ENCODE measurements around the gene CEBPZ.

DNA sequence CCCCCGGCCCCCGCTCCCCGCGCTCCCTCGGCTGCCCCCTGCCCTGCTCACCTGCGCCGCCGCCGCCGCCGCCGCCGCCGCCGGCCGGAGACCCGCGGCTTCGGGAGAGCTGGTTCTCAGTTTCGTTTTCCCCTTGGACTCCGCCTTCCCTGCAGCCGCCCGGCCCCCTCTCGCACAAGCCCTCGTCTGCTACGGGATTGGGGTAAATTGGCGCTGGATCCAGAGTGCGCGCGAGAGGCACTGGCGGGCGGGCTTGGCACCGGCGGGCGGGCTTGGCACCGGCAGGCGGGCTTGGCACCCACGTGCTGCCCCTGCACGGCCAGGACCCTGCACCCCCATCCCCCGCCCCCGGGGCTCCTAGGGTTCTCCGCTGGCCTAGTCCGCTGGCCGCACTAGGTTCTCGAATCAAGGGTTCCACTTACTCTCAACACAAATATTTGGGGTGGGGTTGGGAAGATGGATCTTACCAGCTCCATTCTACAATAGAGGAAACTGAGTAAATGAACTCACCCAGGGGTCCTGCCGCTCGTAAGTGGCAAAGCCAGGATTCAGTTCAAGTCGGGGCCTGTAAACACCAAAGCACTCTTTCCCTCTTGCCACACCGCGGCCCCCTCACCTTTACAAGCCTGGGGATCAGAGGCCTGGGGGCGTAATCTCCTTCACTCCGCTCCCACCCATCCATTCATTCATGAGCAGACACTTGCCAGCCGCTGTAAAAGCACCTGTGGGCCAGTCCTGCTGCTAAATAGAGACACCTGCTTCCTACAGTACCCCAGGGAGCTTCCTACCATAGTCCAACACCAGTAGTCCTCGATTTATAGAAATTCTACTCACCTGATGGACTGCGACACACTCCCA is 74.3 kb downstream of the CEBPZ start, which contains the start of gene EIF2AK2:
- peak in 2 of 4 donors; percentile 37 to 59 for TF ChIP-seq POLR2A (IDR thresholded peaks at IDR 0.05)
- TF ChIP-seq, protein P1, sequence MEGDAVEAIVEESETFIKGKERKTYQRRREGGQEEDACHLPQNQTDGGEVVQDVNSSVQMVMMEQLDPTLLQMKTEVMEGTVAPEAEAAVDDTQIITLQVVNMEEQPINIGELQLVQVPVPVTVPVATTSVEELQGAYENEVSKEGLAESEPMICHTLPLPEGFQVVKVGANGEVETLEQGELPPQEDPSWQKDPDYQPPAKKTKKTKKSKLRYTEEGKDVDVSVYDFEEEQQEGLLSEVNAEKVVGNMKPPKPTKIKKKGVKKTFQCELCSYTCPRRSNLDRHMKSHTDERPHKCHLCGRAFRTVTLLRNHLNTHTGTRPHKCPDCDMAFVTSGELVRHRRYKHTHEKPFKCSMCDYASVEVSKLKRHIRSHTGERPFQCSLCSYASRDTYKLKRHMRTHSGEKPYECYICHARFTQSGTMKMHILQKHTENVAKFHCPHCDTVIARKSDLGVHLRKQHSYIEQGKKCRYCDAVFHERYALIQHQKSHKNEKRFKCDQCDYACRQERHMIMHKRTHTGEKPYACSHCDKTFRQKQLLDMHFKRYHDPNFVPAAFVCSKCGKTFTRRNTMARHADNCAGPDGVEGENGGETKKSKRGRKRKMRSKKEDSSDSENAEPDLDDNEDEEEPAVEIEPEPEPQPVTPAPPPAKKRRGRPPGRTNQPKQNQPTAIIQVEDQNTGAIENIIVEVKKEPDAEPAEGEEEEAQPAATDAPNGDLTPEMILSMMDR (IDR thresholded peaks at IDR 0.05) = no peak

All from upper lobe of left lung (tissue), 4 donors.